GM20431 (cell line): ENCODE results near the gene APBB1IP.
"Not testable (repeated sequence)": the region's sequence is repeated elsewhere in the genome, so short reads cannot be mapped to it uniquely, and the experiment has no call there.

Experiments
- in situ Hi-C: fragments of 300-500 bp; cut with MseI, MboI; formaldehyde crosslinking; loops from one replicate; pipeline ENCODE4 v1.15.0; 2020; ENCODE audit warnings: low sequenced_read_pairs; ENCODE audit not compliant: unreplicated experiment

Gene APBB1IP

GRCh38 chr10:26437637-26438461 is at the start of gene APBB1IP:
APBB1IP (plus strand) TSS chr10:26438341; CDS start chr10:26492327, 53,986 bp downstream.
- in situ Hi-C loops: no loop called here

- in situ Hi-C loops: no loop called here
Observed at GRCh38 chr10:26389533-26389932, 48.6 kb upstream of the APBB1IP start.

- in situ Hi-C loops: no loop called here
Observed at GRCh38 chr10:26391701-26392695, 46.1 kb upstream of the APBB1IP start.

GRCh38 chr10:26398353-26398752 is 39.8 kb upstream of the APBB1IP start:
- in situ Hi-C loops: not testable (repeated sequence)

- in situ Hi-C loops: no loop called here
Observed at GRCh38 chr10:26407406-26407969, 30.7 kb upstream of the APBB1IP start.

GRCh38 chr10:26408858-26409494 is 29.2 kb upstream of the APBB1IP start:
- in situ Hi-C loops: no loop called here

GRCh38 chr10:26410356-26410755 is 27.8 kb upstream of the APBB1IP start:
- in situ Hi-C loops: no loop called here

GRCh38 chr10:26412932-26413331 is 25.2 kb upstream of the APBB1IP start:
- in situ Hi-C loops: no loop called here

GRCh38 chr10:26413375-26413774 is 24.8 kb upstream of the APBB1IP start:
- in situ Hi-C loops: no loop called here

- in situ Hi-C loops: no loop called here
Observed at GRCh38 chr10:26417136-26417535, 21.0 kb upstream of the APBB1IP start.

- in situ Hi-C loops: no loop called here
Observed at GRCh38 chr10:26422977-26423376, 15.2 kb upstream of the APBB1IP start.

- in situ Hi-C loops: no loop called here
Observed at GRCh38 chr10:26423722-26424121, 14.4 kb upstream of the APBB1IP start.

GRCh38 chr10:26430641-26431163 is 7.4 kb upstream of the APBB1IP start:
- in situ Hi-C loops: no loop called here

- in situ Hi-C loops: no loop called here
Observed at GRCh38 chr10:26432938-26433337, 5.2 kb upstream of the APBB1IP start.

- in situ Hi-C loops: no loop called here
Observed at GRCh38 chr10:26435852-26436251, 2.3 kb upstream of the APBB1IP start.

GRCh38 chr10:26436848-26437247 is 1.3 kb upstream of the APBB1IP start:
- in situ Hi-C loops: no loop called here

- in situ Hi-C loops: no loop called here
Observed at GRCh38 chr10:26438534-26439341, 597 bp downstream of the APBB1IP start.

- in situ Hi-C loops: no loop called here
Observed at GRCh38 chr10:26439406-26440087, 1.4 kb downstream of the APBB1IP start.
